Measurements from ENCODE around the gene ADAT3. TPM values are rescaled to one million over a fixed set of nuclear protein-coding genes. Genes with fewer than 3 reads are reported as not detected.

Gene ADAT3
- total RNA-seq, 1 donor from 2014 or later: 6.8 TPM

GRCh38 chr19:1925544-1925943, 20.3 kb downstream of the ADAT3 start:
- H3K4me3 Mint-ChIP-seq (ENCODE audit: unreplicated experiment): no peak overlapping the region
- peaks cover 17% of the 10 kb centered on the region for H3K36me3 Mint-ChIP-seq (ENCODE audit: unreplicated experiment)
- no peaks in the 10 kb centered on the region for H3K27me3 Mint-ChIP-seq (ENCODE audit: unreplicated experiment)
- H3K27ac Mint-ChIP-seq (ENCODE audit: unreplicated experiment): no peak overlapping the region
- H3K4me1 Mint-ChIP-seq (ENCODE audit: unreplicated experiment): peaks cover 8% of the 10 kb centered on the region
- DNase-seq (ENCODE audit: extremely low spot score, unreplicated experiment): no peak
- no peaks in the 10 kb centered on the region for H3K9me3 Mint-ChIP-seq (ENCODE audit: unreplicated experiment)
- no peak for TF ChIP-seq CTCF (IDR thresholded peaks at IDR 0.05)

GRCh38 chr19:1929021-1929742, 24.0 kb downstream of the ADAT3 start:
- peaks cover 4% of the 10 kb centered on the region for H3K36me3 Mint-ChIP-seq (ENCODE audit: unreplicated experiment)
- TF ChIP-seq CTCF (IDR thresholded peaks at IDR 0.05): peak; percentile 87
- peak; percentile 92 for DNase-seq (ENCODE audit: extremely low spot score, unreplicated experiment)
- no peaks in the 10 kb centered on the region for H3K27me3 Mint-ChIP-seq (ENCODE audit: unreplicated experiment)
- H3K27ac Mint-ChIP-seq (ENCODE audit: unreplicated experiment): no peak overlapping the region
- H3K4me1 Mint-ChIP-seq (ENCODE audit: unreplicated experiment): peaks cover 8% of the 10 kb centered on the region
- H3K4me3 Mint-ChIP-seq (ENCODE audit: unreplicated experiment): peak overlapping the region; percentile 77
- no peaks in the 10 kb centered on the region for H3K9me3 Mint-ChIP-seq (ENCODE audit: unreplicated experiment)

- Mint-ChIP-seq H3K4me3 (ENCODE audit: unreplicated experiment) (no peak overlapping the region), H3K9me3 (ENCODE audit: unreplicated experiment) (peaks cover 4% of the 10 kb centered on the region), H3K36me3 (ENCODE audit: unreplicated experiment) (no peaks in the 10 kb centered on the region), H3K27me3 (ENCODE audit: unreplicated experiment) (no peaks in the 10 kb centered on the region), H3K4me1 (ENCODE audit: unreplicated experiment) (peaks cover 8% of the 10 kb centered on the region), H3K27ac (ENCODE audit: unreplicated experiment) (no peak overlapping the region)
- no peak for DNase-seq (ENCODE audit: extremely low spot score, unreplicated experiment)
- no peak for TF ChIP-seq CTCF (IDR thresholded peaks at IDR 0.05)
Observed at GRCh38 chr19:1931445-1931844, 26.2 kb downstream of the ADAT3 start.

GRCh38 chr19:1932395-1932794, 27.2 kb downstream of the ADAT3 start:
- H3K4me3 Mint-ChIP-seq (ENCODE audit: unreplicated experiment): no peak overlapping the region
- H3K27ac Mint-ChIP-seq (ENCODE audit: unreplicated experiment): no peak overlapping the region

More at GRCh38 chr19:1932395-1932794, 27.2 kb downstream of the ADAT3 start:
- Mint-ChIP-seq H3K27me3 (ENCODE audit: unreplicated experiment) (no peaks in the 10 kb centered on the region), H3K9me3 (ENCODE audit: unreplicated experiment) (peaks cover 4% of the 10 kb centered on the region), H3K36me3 (ENCODE audit: unreplicated experiment) (no peaks in the 10 kb centered on the region), H3K4me1 (ENCODE audit: unreplicated experiment) (peaks cover 8% of the 10 kb centered on the region)
- no peak for TF ChIP-seq CTCF (IDR thresholded peaks at IDR 0.05)
- no peak for DNase-seq (ENCODE audit: extremely low spot score, unreplicated experiment)
